OCI-LY7 (cell line): ENCODE measurements around the gene UTS2. TPM values are rescaled to one million over a fixed set of nuclear protein-coding genes. Genes with fewer than 3 reads are reported as not detected.

Experiments
- BruUV-seq: library from RNA; stranded (reverse); fragments of 400-500 nt; replicated peaks from 2 replicates; lab custom pipeline; 2021; lab: Mats Ljungman, UMichigan
- CTCF ChIA-PET: fragments of 300-600 bp; sonication (Branson Sonifier 250); formaldehyde crosslinking; loops from one replicate; lab custom pipeline; 2022; ENCODE audit warnings: antibody characterized with exemption; ENCODE audit not compliant: unreplicated experiment; lab: Charles Lee
- POLR2A ChIA-PET: fragments of 300-600 bp; sonication (Branson Sonifier 250); formaldehyde crosslinking; loops from one replicate; lab custom pipeline; 2022; ENCODE audit warnings: antibody characterized with exemption; lab: Charles Lee
- DNase-seq: peaks from one replicate; pipeline ENCODE4 v3.0.0-alpha.2; 2015; ENCODE audit warnings: low spot score
- H2AFZ ChIP-seq: fragments of 200-600 bp; sonication (generic), shearing (Covaris generic); 2 replicates; pipeline ENCODE4 v1.6.1; 2014; ENCODE audit warnings: mild to moderate bottlenecking, antibody characterized with exemption, low read length, moderate library complexity
- H3K27ac ChIP-seq: fragments of 200-600 bp; sonication (generic); 2 replicates; pipeline ENCODE4 v1.5.1; 2014; ENCODE audit warnings: mixed run types, low read depth, mild to moderate bottlenecking, moderate library complexity, low read length, inconsistent platforms; ENCODE audit not compliant: poor library complexity, severe bottlenecking
- H3K36me3 ChIP-seq: fragments of 200-600 bp; sonication (generic); 2 replicates; pipeline ENCODE4 v1.6.1; 2014; ENCODE audit warnings: mild to moderate bottlenecking, antibody characterized with exemption, low read length, moderate library complexity, mixed read lengths; ENCODE audit not compliant: insufficient read depth
- H3K4me1 ChIP-seq: fragments of 200-600 bp; sonication (generic); 2 replicates; pipeline ENCODE4 v1.5.1; 2014; ENCODE audit warnings: mild to moderate bottlenecking, low read length; ENCODE audit not compliant: insufficient read depth, poor library complexity, severe bottlenecking
- H3K4me2 ChIP-seq: fragments of 200-600 bp; sonication (generic); 2 replicates; pipeline ENCODE4 v1.6.1; 2014; ENCODE audit warnings: mild to moderate bottlenecking, low read length
- H3K4me3 ChIP-seq: fragments of 200-600 bp; sonication (generic); 2 replicates; pipeline ENCODE4 v1.5.1; 2014; ENCODE audit warnings: mild to moderate bottlenecking, low read depth, low read length; ENCODE audit not compliant: poor library complexity, severe bottlenecking
- H3K79me2 ChIP-seq: fragments of 200-600 bp; sonication (generic); 2 replicates; pipeline ENCODE4 v1.6.1; 2016; ENCODE audit warnings: low read depth, mild to moderate bottlenecking, low read length, moderate library complexity, mixed read lengths; ENCODE audit not compliant: insufficient read depth
- H3K9me2 ChIP-seq: fragments of 200-600 bp; sonication (generic); 2 replicates; pipeline ENCODE4 v1.6.1; 2016; ENCODE audit warnings: mild to moderate bottlenecking, low read length, mixed read lengths; ENCODE audit not compliant: insufficient read depth
- H3K9me3 ChIP-seq: fragments of 200-600 bp; sonication (generic); 2 replicates; pipeline ENCODE4 v1.6.1; 2014; ENCODE audit warnings: mild to moderate bottlenecking, mixed run types, low read length, mixed read lengths
- H4K20me1 ChIP-seq: fragments of 200-600 bp; sonication (generic); 2 replicates; pipeline ENCODE4 v1.6.1; 2014; ENCODE audit warnings: mild to moderate bottlenecking, antibody characterized with exemption, low read length, moderate library complexity, mixed read lengths; ENCODE audit not compliant: insufficient read depth
- CTCF ChIP-seq: fragments of 200-600 bp; sonication (generic); conservative IDR thresholded peaks from 2 replicates; pipeline ENCODE4 v1.5.1; 2014; ENCODE audit warnings: mild to moderate bottlenecking, antibody characterized with exemption, low read length, moderate library complexity, mixed read lengths
- EZH2phosphoT487 ChIP-seq: fragments of 200-600 bp; sonication (generic); IDR thresholded peaks from 2 replicates; pipeline ENCODE4 v1.6.1; 2018; ENCODE audit warnings: low read depth, borderline replicate concordance, mild to moderate bottlenecking, mixed run types, antibody characterized with exemption, low read length, moderate library complexity, mixed read lengths
- intact Hi-C: fragments of 100-400 bp; cut with micrococcal nuclease; formaldehyde crosslinking; loops from one replicate; pipeline ENCODE4 v1.10.0; 2022; ENCODE audit not compliant: unreplicated experiment
- total RNA-seq, 2 experiments: library from RNA; depleted of rRNA in 1 of 2; stranded (reverse); fragments of >200 nt in 1 of 2; shearing (Covaris generic) in 1 of 2; gene quantifications; 2 replicates each; pipeline ENCODE4 v1.2.3, GENCODE V29; 2014 to 2022

The UTS2 gene
- total RNA-seq, 2 experiments from 2014 or later: not detected

DNA sequence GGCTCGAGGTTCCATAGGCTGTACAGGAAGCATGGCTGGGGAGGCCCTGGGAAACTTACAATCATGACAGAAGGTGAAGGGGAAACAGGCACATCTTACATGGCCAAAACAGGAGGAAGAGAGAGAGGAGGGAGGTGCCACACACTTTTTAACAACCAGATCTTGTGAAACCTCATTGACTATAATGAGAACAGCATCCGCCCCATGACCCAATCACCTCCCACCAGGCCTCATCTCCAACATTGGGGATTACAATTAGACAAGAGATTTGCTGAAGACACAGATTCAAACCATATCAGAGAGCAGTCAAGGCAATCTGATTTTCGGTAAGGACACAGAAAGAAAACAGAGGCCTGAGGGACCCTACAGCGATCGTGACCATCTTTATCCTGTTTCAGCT, 46.1 kb upstream of the UTS2 start:
- Histone ChIP-seq H3K4me3 (no peak overlapping the region), H3K4me2 (no peak overlapping the region), H3K9me3 (no peaks in the 10 kb centered on the region), H3K9me2 (no peaks in the 10 kb centered on the region), H3K27ac (no peak overlapping the region), H3K4me1 (no peaks in the 10 kb centered on the region), H3K79me2 (no peaks in the 10 kb centered on the region), H4K20me1 (no peaks in the 10 kb centered on the region), H3K36me3 (no peaks in the 10 kb centered on the region), H2AFZ (no peak overlapping the region)
- TF ChIP-seq EZH2phosphoT487 (no peak), CTCF (no peak)
- CTCF ChIA-PET: no interaction called here
- POLR2A ChIA-PET: no interaction called here
- no TSS peak for BruUV-seq
- intact Hi-C loops: no loop called here
- no peak for DNase-seq

DNA sequence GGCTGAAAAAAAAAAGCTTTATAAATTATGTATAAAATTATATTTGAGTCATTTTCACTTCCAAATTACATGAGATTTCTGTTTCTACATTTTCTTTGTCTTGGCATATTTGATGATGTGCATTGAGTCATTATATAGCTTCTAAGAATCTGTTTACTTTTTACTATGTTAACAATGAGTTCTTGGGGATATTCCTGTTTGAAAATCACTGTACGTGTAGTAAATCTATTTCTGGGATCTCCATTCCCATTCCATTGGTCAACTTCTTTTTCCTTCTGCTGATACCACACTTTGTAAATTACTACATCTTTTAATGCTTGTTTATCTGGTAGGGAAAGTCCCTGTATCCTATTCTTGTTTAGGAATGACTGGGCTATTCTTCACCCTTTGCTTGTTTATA, 44.1 kb upstream of the UTS2 start:
- POLR2A ChIA-PET: no interaction called here
- CTCF ChIA-PET: no interaction called here

More for the DNA sequence above, 44.1 kb upstream of the UTS2 start:
- no peaks in the 10 kb centered on the region for H3K9me3 ChIP-seq
- H3K4me1 ChIP-seq: no peaks in the 10 kb centered on the region
- no TSS peak for BruUV-seq
- H3K27ac ChIP-seq: no peak overlapping the region
- no peak for TF ChIP-seq EZH2phosphoT487
- TF ChIP-seq CTCF: no peak
- H2AFZ ChIP-seq: no peak overlapping the region
- DNase-seq: no peak
- H3K4me3 ChIP-seq: no peak overlapping the region
- H3K79me2 ChIP-seq: no peaks in the 10 kb centered on the region
- H3K36me3 ChIP-seq: no peaks in the 10 kb centered on the region
- intact Hi-C loops: no loop called here
- H3K9me2 ChIP-seq: no peaks in the 10 kb centered on the region
- no peak overlapping the region for H3K4me2 ChIP-seq
- no peaks in the 10 kb centered on the region for H4K20me1 ChIP-seq
